OCI-LY1 (cell line): Measurements from ENCODE around the gene FADS2.

Source experiments
- H2AFZ ChIP-seq: fragments of 200-600 bp; sonication (generic), shearing (Covaris generic); 2 replicates; pipeline ENCODE4 v1.6.0; 2014; ENCODE audit warnings: antibody characterized with exemption, mild to moderate bottlenecking, low read length
- H3F3A ChIP-seq: fragments of 200-600 bp; sonication (generic), shearing (Covaris generic); 2 replicates; pipeline ENCODE4 v1.6.0; 2014; ENCODE audit warnings: mild to moderate bottlenecking, antibody characterized with exemption, low read length, moderate library complexity; ENCODE audit not compliant: insufficient read depth
- H3K27ac ChIP-seq: fragments of 200-600 bp; sonication (generic); 2 replicates; pipeline ENCODE4 v1.5.1; 2014; ENCODE audit warnings: low read length, mixed run types, mild to moderate bottlenecking, low read depth; ENCODE audit not compliant: poor library complexity, severe bottlenecking
- H3K27me3 ChIP-seq: fragments of 200-600 bp; sonication (generic); 2 replicates; pipeline ENCODE4 v1.6.0; 2014; ENCODE audit warnings: antibody characterized with exemption, mild to moderate bottlenecking, low read length, moderate library complexity; ENCODE audit not compliant: insufficient read depth
- H3K36me3 ChIP-seq: fragments of 200-600 bp; sonication (generic); 2 replicates; pipeline ENCODE4 v1.6.1; 2014; ENCODE audit warnings: mild to moderate bottlenecking, antibody characterized with exemption, low read length, moderate library complexity, mixed read lengths; ENCODE audit not compliant: insufficient read depth
- H3K4me1 ChIP-seq: fragments of 200-600 bp; sonication (generic); 2 replicates; pipeline ENCODE4 v1.5.1; 2014; ENCODE audit warnings: mild to moderate bottlenecking, low read length, moderate library complexity; ENCODE audit not compliant: insufficient read depth, severe bottlenecking
- H3K4me2 ChIP-seq: fragments of 200-600 bp; sonication (generic), shearing (Covaris generic); 2 replicates; pipeline ENCODE4 v1.6.1; 2014; ENCODE audit warnings: low read length
- H3K4me3 ChIP-seq: fragments of 200-600 bp; sonication (generic); 2 replicates; pipeline ENCODE4 v1.5.1; 2014; ENCODE audit warnings: low read length, low read depth, mild to moderate bottlenecking, mixed read lengths; ENCODE audit not compliant: poor library complexity, severe bottlenecking
- H3K79me2 ChIP-seq: fragments of 200-600 bp; shearing (Covaris generic); 2 replicates; pipeline ENCODE4 v1.6.1; 2016; ENCODE audit warnings: mixed run types, low read length, mixed read lengths; ENCODE audit not compliant: insufficient read depth
- H3K9ac ChIP-seq: fragments of 200-600 bp; sonication (generic), shearing (Covaris generic); 2 replicates; pipeline ENCODE4 v1.6.1; 2014; ENCODE audit warnings: mild to moderate bottlenecking, low read length, mixed read lengths
- H3K9me2 ChIP-seq: fragments of 200-600 bp; sonication (generic), shearing (Covaris generic); 2 replicates; pipeline ENCODE4 v1.6.1; 2014; ENCODE audit warnings: low read depth, mild to moderate bottlenecking, low read length, mixed read lengths
- H3K9me3 ChIP-seq: fragments of 200-600 bp; shearing (Covaris generic); 2 replicates; pipeline ENCODE4 v1.6.1; 2014; ENCODE audit warnings: low read length, mixed read lengths
- H4K20me1 ChIP-seq: fragments of 200-600 bp; sonication (generic), shearing (Covaris generic); 2 replicates; pipeline ENCODE4 v1.6.0; 2016; ENCODE audit warnings: mild to moderate bottlenecking, low read length; ENCODE audit not compliant: insufficient read depth
- EZH2 ChIP-seq: fragments of 200-600 bp; sonication (generic), shearing (Covaris generic); IDR thresholded peaks from 2 replicates; pipeline ENCODE4 v1.8.0; 2017; ENCODE audit warnings: borderline replicate concordance, mixed run types, mild to moderate bottlenecking, antibody characterized with exemption, low read length, moderate library complexity, mixed read lengths
- TF ChIP-seq, protein P1 (sequence below): fragments of 200-600 bp; sonication (generic), shearing (Covaris generic); IDR thresholded peaks from 2 replicates; pipeline ENCODE4 v1.5.1; 2017; ENCODE audit warnings: mild to moderate bottlenecking, antibody characterized with exemption, low read length, moderate library complexity, mixed read lengths

FADS2 gene

DNA sequence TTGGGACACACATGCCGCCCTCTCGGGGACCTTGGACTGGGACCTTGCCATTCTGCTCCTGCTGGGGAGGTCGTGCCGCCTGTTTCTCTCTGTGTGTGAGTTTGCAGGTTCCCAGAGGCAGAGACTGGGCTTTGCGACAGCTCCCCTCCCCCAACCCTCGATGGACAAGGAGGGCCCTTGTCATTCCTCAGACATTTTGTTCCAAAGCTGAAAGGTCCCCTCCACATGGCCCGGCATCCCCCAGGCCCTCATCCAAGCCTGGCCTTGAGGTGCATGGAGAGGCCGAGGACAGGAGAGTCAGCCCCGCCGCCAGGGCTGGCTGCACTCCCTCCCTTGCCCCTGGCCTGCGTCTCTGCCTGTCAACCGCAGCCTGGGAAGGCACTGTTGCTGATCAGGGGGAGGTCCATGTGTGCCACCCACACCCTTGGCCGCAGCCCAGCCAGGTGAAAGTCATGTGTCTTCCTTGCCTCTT is 25.6 kb downstream of the FADS2 start:
- H3K27me3 ChIP-seq = no peaks in the 10 kb centered on the region
- no peak overlapping the region for H3K4me3 ChIP-seq
- H3F3A ChIP-seq = no peaks in the 10 kb centered on the region
- H2AFZ ChIP-seq = no peak overlapping the region
- H3K9me3 ChIP-seq = no peaks in the 10 kb centered on the region
- no peak overlapping the region for H3K4me2 ChIP-seq
- H3K9ac ChIP-seq = no peak overlapping the region
- H3K9me2 ChIP-seq = no peaks in the 10 kb centered on the region
- H4K20me1 ChIP-seq = no peaks in the 10 kb centered on the region
- H3K4me1 ChIP-seq = no peaks in the 10 kb centered on the region
- H3K36me3 ChIP-seq = peaks cover 81% of the 10 kb centered on the region
- no peak overlapping the region for H3K27ac ChIP-seq
- no peaks in the 10 kb centered on the region for H3K79me2 ChIP-seq
- TF ChIP-seq EZH2 = no peak
- TF ChIP-seq, protein P1, sequence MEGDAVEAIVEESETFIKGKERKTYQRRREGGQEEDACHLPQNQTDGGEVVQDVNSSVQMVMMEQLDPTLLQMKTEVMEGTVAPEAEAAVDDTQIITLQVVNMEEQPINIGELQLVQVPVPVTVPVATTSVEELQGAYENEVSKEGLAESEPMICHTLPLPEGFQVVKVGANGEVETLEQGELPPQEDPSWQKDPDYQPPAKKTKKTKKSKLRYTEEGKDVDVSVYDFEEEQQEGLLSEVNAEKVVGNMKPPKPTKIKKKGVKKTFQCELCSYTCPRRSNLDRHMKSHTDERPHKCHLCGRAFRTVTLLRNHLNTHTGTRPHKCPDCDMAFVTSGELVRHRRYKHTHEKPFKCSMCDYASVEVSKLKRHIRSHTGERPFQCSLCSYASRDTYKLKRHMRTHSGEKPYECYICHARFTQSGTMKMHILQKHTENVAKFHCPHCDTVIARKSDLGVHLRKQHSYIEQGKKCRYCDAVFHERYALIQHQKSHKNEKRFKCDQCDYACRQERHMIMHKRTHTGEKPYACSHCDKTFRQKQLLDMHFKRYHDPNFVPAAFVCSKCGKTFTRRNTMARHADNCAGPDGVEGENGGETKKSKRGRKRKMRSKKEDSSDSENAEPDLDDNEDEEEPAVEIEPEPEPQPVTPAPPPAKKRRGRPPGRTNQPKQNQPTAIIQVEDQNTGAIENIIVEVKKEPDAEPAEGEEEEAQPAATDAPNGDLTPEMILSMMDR = no peak

DNA sequence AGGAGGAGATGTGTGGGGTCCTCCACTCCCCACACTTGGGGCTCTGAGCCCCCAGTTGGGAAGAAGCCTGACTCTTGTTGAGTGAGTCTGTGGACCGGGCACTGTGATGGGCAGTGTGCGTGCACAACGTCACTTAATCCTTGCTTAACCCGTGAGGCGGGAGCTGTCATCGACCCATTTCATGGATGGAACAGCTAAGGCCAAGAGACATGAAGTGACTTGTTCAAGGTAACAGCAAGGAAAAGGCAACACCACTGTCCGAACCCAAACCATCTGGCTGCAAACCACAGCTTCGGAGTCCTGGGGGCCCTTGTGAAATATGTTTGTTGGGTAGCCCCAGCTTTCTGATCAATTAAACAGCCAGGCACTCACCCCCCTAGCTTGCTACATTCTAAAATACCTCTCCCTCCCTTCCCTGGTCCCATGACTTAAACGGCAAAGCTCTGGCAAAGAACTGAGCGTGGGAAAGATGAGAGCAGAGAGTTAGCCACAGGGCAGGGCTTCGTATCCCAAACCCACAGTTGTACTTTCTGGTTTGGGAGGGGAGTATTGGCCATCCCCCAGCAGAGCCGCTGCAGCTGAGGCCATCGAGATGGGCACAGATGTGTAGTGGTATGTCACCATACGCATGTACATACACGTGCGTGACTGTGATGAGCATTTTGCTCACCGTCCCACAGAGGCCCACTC is 26.3 kb downstream of the FADS2 start:
- H3F3A ChIP-seq = no peaks in the 10 kb centered on the region
- no peak overlapping the region for H3K4me3 ChIP-seq
- no peaks in the 10 kb centered on the region for H3K9me3 ChIP-seq
- H3K36me3 ChIP-seq = peaks cover 81% of the 10 kb centered on the region
- no peaks in the 10 kb centered on the region for H4K20me1 ChIP-seq
- no peak overlapping the region for H2AFZ ChIP-seq
- TF ChIP-seq, protein P1 = no peak
- no peak for TF ChIP-seq EZH2
- H3K79me2 ChIP-seq = no peaks in the 10 kb centered on the region
- no peaks in the 10 kb centered on the region for H3K27me3 ChIP-seq
- no peak overlapping the region for H3K27ac ChIP-seq
- no peak overlapping the region for H3K4me2 ChIP-seq
- no peak overlapping the region for H3K9ac ChIP-seq
- no peaks in the 10 kb centered on the region for H3K9me2 ChIP-seq
- no peaks in the 10 kb centered on the region for H3K4me1 ChIP-seq

- Histone ChIP-seq H3K36me3 (peaks cover 81% of the 10 kb centered on the region), H4K20me1 (no peaks in the 10 kb centered on the region), H3K27me3 (no peaks in the 10 kb centered on the region), H3K79me2 (no peaks in the 10 kb centered on the region), H3K9me2 (no peaks in the 10 kb centered on the region), H3K4me3 (no peak overlapping the region), H2AFZ (no peak overlapping the region), H3K27ac (no peak overlapping the region), H3K4me1 (no peaks in the 10 kb centered on the region), H3K4me2 (no peak overlapping the region), H3K9me3 (no peaks in the 10 kb centered on the region), H3F3A (no peaks in the 10 kb centered on the region), H3K9ac (no peak overlapping the region)
- TF ChIP-seq, protein P1 = no peak
- no peak for TF ChIP-seq EZH2
These were observed 27.0 kb downstream of the FADS2 start for GRCh38 chr11:61854966-61855714.
